B cell (primary cell): ENCODE measurements around the gene LDLRAD3. TPM values are rescaled to one million over a fixed set of nuclear protein-coding genes. Genes with fewer than 3 reads are reported as not detected.

Experiments used
- ATAC-seq: fragments of 200-7000 bp; cut with Tn5 transposase; one replicate; pipeline ENCODE4 v1.10.0; 2021; ENCODE audit warnings: low read depth, mild to moderate bottlenecking, moderate number of reproducible peaks, moderate library complexity
- CTCF ChIA-PET: fragments of 350-600 bp; sonication (Branson Sonifier 250); formaldehyde crosslinking; loops from one replicate; lab custom pipeline; 2021; ENCODE audit warnings: antibody characterized with exemption, inconsistent platforms; lab: Charles Lee
- POLR2A ChIA-PET: fragments of 350-600 bp; sonication (Branson Sonifier 250); formaldehyde crosslinking; loops from one replicate; lab custom pipeline; 2021; ENCODE audit warnings: antibody characterized with exemption; lab: Charles Lee
- DNase-seq: peaks from one replicate; pipeline ENCODE4 v3.0.0; 2013
- H2AFZ ChIP-seq: 2 replicates; pipeline ENCODE4 v1.6.1; 2012; ENCODE audit warnings: mild to moderate bottlenecking, low read depth, low read length; ENCODE audit not compliant: insufficient read depth, poor library complexity, severe bottlenecking
- H3K27ac ChIP-seq, 2 donors: 1 replicate in 1 of 2; 2 replicates in 1 of 2; pipeline ENCODE4 v1.5.1; 2012 to 2013; ENCODE audit warnings: low read length in 2 of 2, mild to moderate bottlenecking in 2 of 2, moderate library complexity in 1 of 2
- H3K27me3 ChIP-seq, 4 experiments: fragments of 200-600 bp in 1 of 4; sonication (generic) in 1 of 4; replicated peaks in 1 of 4; 1 replicate in 2 of 4; 2 replicates in 2 of 4; pipeline versions ENCODE4 v1.6.1 to v1.7.0; 2013 to 2016; ENCODE audit warnings: low read length in 3 of 4, mild to moderate bottlenecking in 2 of 4, mixed read lengths in 1 of 4, moderate library complexity in 1 of 4; ENCODE audit not compliant: insufficient read depth in 4 of 4, control insufficient read depth in 3 of 4; ENCODE audit errors: control extremely low read depth in 1 of 4
- H3K36me3 ChIP-seq, 2 experiments: replicated peaks in 1 of 2; 1 replicate in 1 of 2; 2 replicates in 1 of 2; pipeline versions ENCODE4 v1.6.1 to v1.7.1; 2013; ENCODE audit warnings: low read length in 1 of 2; ENCODE audit not compliant: insufficient read depth in 2 of 2, control insufficient read depth in 1 of 2; ENCODE audit errors: control extremely low read depth in 1 of 2, extremely low read depth in 1 of 2
- H3K4me1 ChIP-seq, 2 donors: fragments of 200-600 bp in 1 of 2; sonication (generic) in 1 of 2; 1 replicate in 1 of 2; 2 replicates in 1 of 2; pipeline versions ENCODE4 v1.5.1 to v1.6.1; 2013 to 2017; ENCODE audit warnings: low read length in 2 of 2; ENCODE audit not compliant: control insufficient read depth in 2 of 2, insufficient read depth in 2 of 2
- H3K4me2 ChIP-seq: replicated peaks from 2 replicates; pipeline ENCODE3; 2012; ENCODE audit warnings: mild to moderate bottlenecking, low read depth, low read length; ENCODE audit not compliant: poor library complexity, severe bottlenecking
- H3K4me3 ChIP-seq, 5 experiments: fragments of 200-600 bp in 1 of 5; sonication (generic) in 1 of 5; 1 replicate in 3 of 5; 2 replicates in 2 of 5; pipeline versions ENCODE4 v1.5.1 to v1.7.0; 2011 to 2016; ENCODE audit warnings: low read length in 4 of 5, mild to moderate bottlenecking in 4 of 5, low read depth in 2 of 5, control low read depth in 1 of 5, moderate library complexity in 1 of 5; ENCODE audit not compliant: insufficient read depth in 1 of 5; ENCODE audit errors: control extremely low read depth in 1 of 5, extremely low read depth in 1 of 5
- H3K79me2 ChIP-seq: fragments of 200-600 bp; sonication (generic); one replicate; pipeline ENCODE4 v1.6.0; 2016; ENCODE audit warnings: low read length; ENCODE audit not compliant: control insufficient read depth, insufficient read depth
- H3K9ac ChIP-seq: fragments of 200-600 bp; sonication (generic); 2 replicates; pipeline ENCODE4 v1.6.1; 2017; ENCODE audit warnings: mild to moderate bottlenecking, low read length, moderate library complexity
- H3K9me3 ChIP-seq, 3 donors: one replicate each; pipeline versions ENCODE4 v1.6.1 to v1.7.1; 2013; ENCODE audit warnings: low read length in 2 of 3; ENCODE audit not compliant: control insufficient read depth in 2 of 3, insufficient read depth in 1 of 3; ENCODE audit errors: control extremely low read depth in 1 of 3
- H4K20me1 ChIP-seq: 2 replicates; pipeline ENCODE4 v1.6.0; 2012; ENCODE audit warnings: mild to moderate bottlenecking, low read length; ENCODE audit not compliant: insufficient read depth, control insufficient read depth, poor library complexity, severe bottlenecking
- H3K27ac Mint-ChIP-seq: one replicate; pipeline ENCODE4 v1.8.0; 2021; ENCODE audit warnings: mixed read lengths
- H3K27me3 Mint-ChIP-seq: one replicate; pipeline ENCODE4 v1.8.0; 2021; ENCODE audit warnings: mixed read lengths
- H3K4me1 Mint-ChIP-seq: one replicate; pipeline ENCODE4 v1.8.0; 2021; ENCODE audit warnings: mixed read lengths
- H3K4me3 Mint-ChIP-seq: one replicate; pipeline ENCODE4 v1.8.0; 2021; ENCODE audit warnings: mixed read lengths
- H3K9me3 Mint-ChIP-seq: one replicate; pipeline ENCODE4 v1.8.0; 2022; ENCODE audit warnings: mixed read lengths; ENCODE audit not compliant: insufficient read depth
- EZH2 ChIP-seq: IDR thresholded peaks from 2 replicates; pipeline ENCODE4 v1.6.1; 2012; ENCODE audit warnings: borderline replicate concordance, low read depth, mild to moderate bottlenecking, moderate library complexity, low read length; ENCODE audit not compliant: insufficient read depth, poor library complexity, severe bottlenecking
- WGBS: methylation state at CpG from one replicate; pipeline ENCODE4 v1.1.5; 2013; ENCODE audit warnings: missing lambda C conversion rate; ENCODE audit not compliant: insufficient coverage; 5-methylcytosine and 5-hydroxymethylcytosine counted together
- intact Hi-C: fragments of 100-400 bp; cut with micrococcal nuclease; formaldehyde crosslinking; loops from one replicate; pipeline ENCODE4 v1.10.0; 2022
- polyA plus RNA-seq: library from polyadenylated mRNA; depleted of rRNA; stranded (reverse); fragments of >200 nt; gene quantifications from 2 replicates; pipeline ENCODE4 v1.2.3, GENCODE V29; 2012
- total RNA-seq, 2 donors: library from RNA; stranded (reverse); fragments of 120-200 nt in 1 of 2; gene quantifications; 1 replicate in 1 of 2; 2 replicates in 1 of 2; pipeline versions ENCODE4 v1.2.3 to v1.2.4, GENCODE V29; 2013 to 2022
- TF ChIP-seq, protein P1 (sequence below): fragments of 200-600 bp; IDR thresholded peaks from one replicate; pipeline ENCODE4 v1.8.0; 2022; ENCODE audit warnings: antibody characterized with exemption, mild to moderate bottlenecking

Gene LDLRAD3
- total and polyA plus RNA-seq, 2 donors (not counting 1 experiment from before 2014, with no cell fraction given), result 0.01 TPM; not detected in 1

DNA sequence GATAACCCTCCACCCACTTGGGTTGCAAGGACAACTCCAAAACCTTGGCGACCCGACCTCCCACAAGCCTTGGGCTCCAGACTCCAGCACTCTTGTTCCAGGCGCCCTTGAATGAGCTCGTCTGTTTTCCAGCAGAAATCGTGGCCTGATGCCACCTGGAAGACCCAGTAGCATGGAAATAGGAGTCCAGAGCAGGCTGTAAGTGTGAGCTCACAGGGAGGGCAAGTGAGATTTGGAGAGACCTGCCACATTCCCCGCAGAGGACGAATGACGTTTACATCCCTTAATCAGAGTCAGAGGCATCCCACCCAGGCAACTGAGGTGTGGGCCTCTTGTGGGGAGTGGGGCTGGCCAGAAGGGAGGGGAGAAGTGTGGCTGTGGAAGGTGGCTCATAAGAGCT, 71.9 kb downstream of the LDLRAD3 start:
- no peak overlapping the region for H2AFZ ChIP-seq
- intact Hi-C loops, result no loop called here
- Mint-ChIP-seq H3K4me1 (no peaks in the 10 kb centered on the region), H3K27me3 (peaks cover 6% of the 10 kb centered on the region), H3K27ac (no peak overlapping the region), H3K4me3 (no peak overlapping the region), H3K9me3 (no peaks in the 10 kb centered on the region)
- H3K9me3 ChIP-seq, result no peaks in the 10 kb centered on the region
- H4K20me1 ChIP-seq, result no peaks in the 10 kb centered on the region
- H3K27me3 ChIP-seq, result peaks cover 0 to 4% (median 0%) of the 10 kb centered on the region in 4 experiments
- H3K4me1 ChIP-seq, result no peaks in the 10 kb centered on the region
- ChIA-PET CTCF (no interaction called here), POLR2A (no interaction called here)
- H3K4me3 ChIP-seq, result no peak overlapping the region
- H3K79me2 ChIP-seq, result no peaks in the 10 kb centered on the region
- WGBS, result 96% methylated on average over 8 of the region's 8 CpGs
- H3K27ac ChIP-seq, result no peak overlapping the region
- no peak overlapping the region for H3K4me2 ChIP-seq
- TF ChIP-seq EZH2, result no peak
- TF ChIP-seq, protein P1, sequence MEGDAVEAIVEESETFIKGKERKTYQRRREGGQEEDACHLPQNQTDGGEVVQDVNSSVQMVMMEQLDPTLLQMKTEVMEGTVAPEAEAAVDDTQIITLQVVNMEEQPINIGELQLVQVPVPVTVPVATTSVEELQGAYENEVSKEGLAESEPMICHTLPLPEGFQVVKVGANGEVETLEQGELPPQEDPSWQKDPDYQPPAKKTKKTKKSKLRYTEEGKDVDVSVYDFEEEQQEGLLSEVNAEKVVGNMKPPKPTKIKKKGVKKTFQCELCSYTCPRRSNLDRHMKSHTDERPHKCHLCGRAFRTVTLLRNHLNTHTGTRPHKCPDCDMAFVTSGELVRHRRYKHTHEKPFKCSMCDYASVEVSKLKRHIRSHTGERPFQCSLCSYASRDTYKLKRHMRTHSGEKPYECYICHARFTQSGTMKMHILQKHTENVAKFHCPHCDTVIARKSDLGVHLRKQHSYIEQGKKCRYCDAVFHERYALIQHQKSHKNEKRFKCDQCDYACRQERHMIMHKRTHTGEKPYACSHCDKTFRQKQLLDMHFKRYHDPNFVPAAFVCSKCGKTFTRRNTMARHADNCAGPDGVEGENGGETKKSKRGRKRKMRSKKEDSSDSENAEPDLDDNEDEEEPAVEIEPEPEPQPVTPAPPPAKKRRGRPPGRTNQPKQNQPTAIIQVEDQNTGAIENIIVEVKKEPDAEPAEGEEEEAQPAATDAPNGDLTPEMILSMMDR, result no peak
- ATAC-seq (no peak), DNase-seq (no peak)
- no peak overlapping the region for H3K9ac ChIP-seq
- no peaks in the 10 kb centered on the region for H3K36me3 ChIP-seq

DNA sequence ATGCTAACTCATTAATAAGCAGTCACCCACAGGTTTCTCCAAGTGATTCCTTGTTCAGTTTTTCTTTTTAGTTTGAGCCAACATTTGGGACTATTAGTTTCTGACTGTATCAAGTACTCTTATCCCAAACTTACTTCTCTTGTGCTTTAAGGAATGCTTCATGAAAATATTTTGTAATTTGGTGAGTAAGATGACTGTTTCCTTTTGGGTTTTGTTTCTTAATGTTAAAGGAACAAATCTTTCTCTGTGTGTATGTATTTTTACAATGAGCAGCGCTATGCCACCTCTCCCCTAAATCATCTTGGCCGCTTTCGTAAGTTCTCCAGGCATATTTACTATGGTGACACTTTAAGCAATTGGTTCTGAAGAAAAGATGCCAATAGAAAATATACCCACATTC, 72.4 kb downstream of the LDLRAD3 start:
- H3K79me2 ChIP-seq, result no peaks in the 10 kb centered on the region
- no peaks in the 10 kb centered on the region for H3K9me3 ChIP-seq
- H4K20me1 ChIP-seq, result no peaks in the 10 kb centered on the region
- H3K4me1 ChIP-seq, result no peaks in the 10 kb centered on the region
- Mint-ChIP-seq H3K4me3 (no peak overlapping the region), H3K9me3 (no peaks in the 10 kb centered on the region), H3K4me1 (no peaks in the 10 kb centered on the region), H3K27me3 (peaks cover 11% of the 10 kb centered on the region), H3K27ac (no peak overlapping the region)
- POLR2A ChIA-PET, result no interaction called here
- WGBS, result no CpG with 5 or more reads among the region's 3 CpGs
- H3K9ac ChIP-seq, result no peak overlapping the region
- H3K4me3 ChIP-seq, result no peak overlapping the region
- ATAC-seq (no peak), DNase-seq (no peak)
- H3K27ac ChIP-seq, result no peak overlapping the region
- peaks cover 0 to 4% (median 0%) of the 10 kb centered on the region in 4 experiments for H3K27me3 ChIP-seq
- H3K36me3 ChIP-seq, result no peaks in the 10 kb centered on the region
- TF ChIP-seq, protein P1, result no peak
- TF ChIP-seq EZH2, result no peak
- H2AFZ ChIP-seq, result no peak overlapping the region
- no peak overlapping the region for H3K4me2 ChIP-seq
- CTCF ChIA-PET, result no interaction called here
- intact Hi-C loops, result no loop called here
